PC-9 (cell line): ENCODE measurements around the gene LAMC2. TPM values are rescaled to one million over a fixed set of nuclear protein-coding genes. Genes with fewer than 3 reads are reported as not detected.

Experiments used
- BruUV-seq: library from RNA; stranded (reverse); fragments of 400-500 nt; replicated peaks from 2 replicates; lab custom pipeline; 2021; lab: Mats Ljungman, UMichigan
- CTCF ChIA-PET: fragments of 300-600 bp; sonication (Branson Sonifier 250); formaldehyde crosslinking; loops from one replicate; lab custom pipeline; 2022; ENCODE audit warnings: antibody characterized with exemption; lab: Charles Lee
- POLR2A ChIA-PET: fragments of 300-600 bp; sonication (Branson Sonifier 250); formaldehyde crosslinking; loops from one replicate; lab custom pipeline; 2022; ENCODE audit warnings: antibody characterized with exemption; ENCODE audit not compliant: unreplicated experiment; lab: Charles Lee
- DNase-seq, 2 experiments: peaks; one replicate each; pipeline versions ENCODE4 v3.0.0 to v3.0.0-alpha.2; 2015 to 2022; ENCODE audit warnings: mixed read lengths in 1 of 2
- H2AFZ ChIP-seq: fragments of 200-600 bp; sonication (generic); 2 replicates; pipeline ENCODE4 v1.8.1; 2017; ENCODE audit warnings: antibody characterized with exemption
- H3F3A ChIP-seq: fragments of 200-600 bp; sonication (generic); 2 replicates; pipeline ENCODE4 v1.8.1; 2017; ENCODE audit warnings: antibody characterized with exemption, mild to moderate bottlenecking, low read depth; ENCODE audit not compliant: insufficient read depth
- H3K27ac ChIP-seq: fragments of 200-600 bp; sonication (generic); 2 replicates; pipeline ENCODE4 v1.6.1; 2016; ENCODE audit warnings: mixed run types
- H3K27me3 ChIP-seq: fragments of 200-600 bp; sonication (generic); 2 replicates; pipeline ENCODE4 v1.6.1; 2016; ENCODE audit warnings: low read depth, mixed run types; ENCODE audit not compliant: insufficient read depth
- H3K36me3 ChIP-seq: fragments of 200-600 bp; sonication (generic); 2 replicates; pipeline ENCODE4 v1.6.1; 2016; ENCODE audit warnings: low read depth, mixed run types
- H3K4me1 ChIP-seq: fragments of 200-600 bp; sonication (generic); replicated peaks from 2 replicates; pipeline ENCODE4 v1.6.1; 2016; ENCODE audit warnings: mixed run types; ENCODE audit not compliant: insufficient read depth
- H3K4me2 ChIP-seq: fragments of 200-600 bp; sonication (generic); 2 replicates; pipeline ENCODE4 v1.6.1; 2017; ENCODE audit warnings: mixed run types
- H3K4me3 ChIP-seq: fragments of 200-600 bp; sonication (generic); 2 replicates; pipeline ENCODE4 v1.6.1; 2016; ENCODE audit warnings: mixed run types
- H3K79me2 ChIP-seq: fragments of 200-600 bp; sonication (generic); 2 replicates; pipeline ENCODE4 v1.6.1; 2017; ENCODE audit warnings: low read depth, mixed run types
- H3K9me2 ChIP-seq: fragments of 200-600 bp; sonication (generic); 2 replicates; pipeline ENCODE4 v1.8.1; 2017; ENCODE audit warnings: mild to moderate bottlenecking; ENCODE audit not compliant: insufficient read depth
- H3K9me3 ChIP-seq: fragments of 200-600 bp; sonication (generic); 2 replicates; pipeline ENCODE4 v1.8.1; 2016; ENCODE audit warnings: low read depth; ENCODE audit not compliant: insufficient read depth
- H4K20me1 ChIP-seq: fragments of 200-600 bp; sonication (generic); 2 replicates; pipeline ENCODE4 v1.8.1; 2017; ENCODE audit not compliant: insufficient read depth
- EZH2 ChIP-seq: fragments of 200-600 bp; sonication (generic); IDR thresholded peaks from 2 replicates; pipeline ENCODE4 v1.8.0; 2017; ENCODE audit warnings: antibody characterized with exemption, low read depth
- intact Hi-C: fragments of 100-400 bp; cut with micrococcal nuclease; formaldehyde crosslinking; loops from one replicate; pipeline ENCODE4 v1.10.0; 2022; ENCODE audit not compliant: unreplicated experiment
- total RNA-seq: library from RNA; stranded (reverse); gene quantifications from 2 replicates; pipeline ENCODE4 v1.2.3, GENCODE V29; 2021
- TF ChIP-seq, protein P1 (sequence below): fragments of 200-600 bp; sonication (generic); conservative IDR thresholded peaks from 2 replicates; pipeline ENCODE4 v1.6.1; 2017; ENCODE audit warnings: mixed run types, antibody characterized with exemption, mild to moderate bottlenecking, moderate library complexity

The LAMC2 gene
- total RNA-seq, 1 experiment from 2014 or later = 109 TPM

DNA sequence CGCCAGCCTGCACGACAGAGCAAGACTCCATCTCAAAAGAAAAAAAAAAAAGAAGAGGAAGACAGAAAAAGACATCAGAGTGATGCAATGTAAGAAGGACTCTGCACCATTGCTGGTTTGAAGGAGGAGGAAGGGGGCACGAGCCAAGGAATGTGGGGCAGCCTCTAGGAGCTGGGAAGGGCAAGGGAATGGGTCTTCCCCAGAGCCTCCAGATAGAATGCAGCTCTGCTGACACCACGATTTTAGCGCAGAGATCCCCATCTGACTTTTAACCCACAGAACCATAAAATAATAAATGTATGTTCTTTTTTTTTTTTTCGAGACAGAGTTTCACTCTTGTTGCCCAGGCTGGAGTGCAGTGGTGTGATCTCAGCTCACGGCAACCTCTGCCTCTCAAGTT is 33.9 kb upstream of the LAMC2 start:
- H3K4me1 ChIP-seq = no peaks in the 10 kb centered on the region
- DNase-seq = no peak
- H3K79me2 ChIP-seq = no peaks in the 10 kb centered on the region
- H3K9me2 ChIP-seq = no peaks in the 10 kb centered on the region
- no peaks in the 10 kb centered on the region for H4K20me1 ChIP-seq
- POLR2A ChIA-PET = no interaction called here
- BruUV-seq = no TSS peak
- no peaks in the 10 kb centered on the region for H3K27me3 ChIP-seq
- TF ChIP-seq, protein P1, sequence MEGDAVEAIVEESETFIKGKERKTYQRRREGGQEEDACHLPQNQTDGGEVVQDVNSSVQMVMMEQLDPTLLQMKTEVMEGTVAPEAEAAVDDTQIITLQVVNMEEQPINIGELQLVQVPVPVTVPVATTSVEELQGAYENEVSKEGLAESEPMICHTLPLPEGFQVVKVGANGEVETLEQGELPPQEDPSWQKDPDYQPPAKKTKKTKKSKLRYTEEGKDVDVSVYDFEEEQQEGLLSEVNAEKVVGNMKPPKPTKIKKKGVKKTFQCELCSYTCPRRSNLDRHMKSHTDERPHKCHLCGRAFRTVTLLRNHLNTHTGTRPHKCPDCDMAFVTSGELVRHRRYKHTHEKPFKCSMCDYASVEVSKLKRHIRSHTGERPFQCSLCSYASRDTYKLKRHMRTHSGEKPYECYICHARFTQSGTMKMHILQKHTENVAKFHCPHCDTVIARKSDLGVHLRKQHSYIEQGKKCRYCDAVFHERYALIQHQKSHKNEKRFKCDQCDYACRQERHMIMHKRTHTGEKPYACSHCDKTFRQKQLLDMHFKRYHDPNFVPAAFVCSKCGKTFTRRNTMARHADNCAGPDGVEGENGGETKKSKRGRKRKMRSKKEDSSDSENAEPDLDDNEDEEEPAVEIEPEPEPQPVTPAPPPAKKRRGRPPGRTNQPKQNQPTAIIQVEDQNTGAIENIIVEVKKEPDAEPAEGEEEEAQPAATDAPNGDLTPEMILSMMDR = no peak
- TF ChIP-seq EZH2 = no peak
- no peaks in the 10 kb centered on the region for H3K36me3 ChIP-seq
- H3F3A ChIP-seq = no peaks in the 10 kb centered on the region; the same call in 1 of the 2 replicates
- H3K27ac ChIP-seq = no peak overlapping the region
- H3K9me3 ChIP-seq = no peaks in the 10 kb centered on the region
- CTCF ChIA-PET = no interaction called here
- H3K4me3 ChIP-seq = no peak overlapping the region
- intact Hi-C loops = no loop called here
- no peak overlapping the region for H3K4me2 ChIP-seq
- no peak overlapping the region for H2AFZ ChIP-seq

DNA sequence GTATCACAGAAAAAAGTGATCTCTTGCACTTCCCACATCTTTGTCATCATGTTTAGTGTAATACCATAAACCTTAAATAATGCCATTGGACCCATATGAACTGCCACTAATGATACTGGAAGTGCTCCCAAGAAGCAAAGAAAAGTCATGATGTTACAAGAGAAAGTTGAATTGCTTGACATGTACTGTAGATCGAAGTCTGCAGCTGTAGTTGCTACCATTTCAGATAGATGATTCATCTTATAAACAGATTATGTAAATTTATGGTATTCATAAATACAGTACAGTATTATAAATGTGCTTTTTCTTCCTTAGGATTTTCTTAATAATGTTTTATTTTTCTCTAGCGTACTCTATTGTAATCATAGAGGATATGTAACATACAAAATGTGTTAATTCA is 30.1 kb upstream of the LAMC2 start:
- no peak overlapping the region for H2AFZ ChIP-seq
- no peak overlapping the region for H3K4me2 ChIP-seq
- no peak for DNase-seq
- no peaks in the 10 kb centered on the region for H3K27me3 ChIP-seq
- ChIA-PET POLR2A (no interaction called here), CTCF (no interaction called here)
- peaks cover 4% of the 10 kb centered on the region; the same call in 1 of the 2 replicates for H3K9me3 ChIP-seq
- H4K20me1 ChIP-seq = no peaks in the 10 kb centered on the region
- intact Hi-C loops = no loop called here
- TF ChIP-seq, protein P1 = no peak
- TF ChIP-seq EZH2 = no peak
- no peak overlapping the region for H3K4me3 ChIP-seq
- H3K79me2 ChIP-seq = no peaks in the 10 kb centered on the region
- H3K27ac ChIP-seq = no peak overlapping the region
- no TSS peak for BruUV-seq
- H3F3A ChIP-seq = peaks cover 18% of the 10 kb centered on the region
- peaks cover 24% of the 10 kb centered on the region for H3K4me1 ChIP-seq
- no peaks in the 10 kb centered on the region for H3K9me2 ChIP-seq
- no peaks in the 10 kb centered on the region for H3K36me3 ChIP-seq

DNA sequence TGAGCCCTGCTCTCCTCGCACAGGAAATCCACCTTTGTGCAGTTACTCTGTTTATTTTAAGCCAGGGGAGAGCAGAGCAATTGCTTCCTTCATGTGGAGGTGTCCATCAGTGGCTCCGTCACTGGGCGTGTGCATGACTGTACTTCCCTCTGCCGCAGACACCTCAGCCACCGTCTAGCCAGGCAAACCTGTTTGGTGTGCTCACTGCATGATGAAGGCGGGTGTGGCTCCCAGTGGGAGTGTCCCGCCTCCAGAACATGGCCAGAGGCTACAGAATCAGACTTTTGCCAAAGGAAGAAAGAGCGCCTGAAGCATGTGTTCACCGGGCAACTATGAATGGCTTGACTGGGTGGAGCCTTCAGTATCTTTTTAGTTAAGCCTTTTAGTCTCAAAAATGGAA is 26.1 kb upstream of the LAMC2 start:
- peak overlapping the region; percentile 91 for H3K27ac ChIP-seq
- peak overlapping the region; percentile 61 for H3K4me2 ChIP-seq
- H4K20me1 ChIP-seq = no peaks in the 10 kb centered on the region
- intact Hi-C loops = loop anchor here (1.0 to 5.0 kb wide), 5 partner anchors 20 to 978 kb away; partner anchors contain the start of genes LAMC1 and LAMC2
- peaks cover 53% of the 10 kb centered on the region for H3F3A ChIP-seq
- CTCF ChIA-PET = interaction anchor here (0.7 kb wide), 1 partner anchor 198 kb away, joined by 3 read pairs; no protein-coding TSS in a partner anchor
- peak; percentile 97 to 99 for DNase-seq
- no peaks in the 10 kb centered on the region for H3K36me3 ChIP-seq
- TF ChIP-seq, protein P1 = no peak
- no peak for TF ChIP-seq EZH2
- no TSS peak for BruUV-seq
- peaks cover 64% of the 10 kb centered on the region for H3K4me1 ChIP-seq
- H3K9me3 ChIP-seq = peaks cover 8% of the 10 kb centered on the region; the same call in 1 of the 2 replicates
- 0 out of 2 replicates have a peak overlapping the region, but pooled peaks have one; percentile 62 for H2AFZ ChIP-seq
- peak overlapping the region; percentile 30; the same call in 1 of the 2 replicates for H3K4me3 ChIP-seq
- POLR2A ChIA-PET = interaction anchor here (0.6 to 0.8 kb wide), 2 partner anchors 18 to 25 kb away, joined by 5 to 10 read pairs; no protein-coding TSS in a partner anchor
- H3K79me2 ChIP-seq = no peaks in the 10 kb centered on the region
- no peaks in the 10 kb centered on the region for H3K27me3 ChIP-seq
- no peaks in the 10 kb centered on the region for H3K9me2 ChIP-seq
